PFSK-1 (cell line): ENCODE data around the gene ZNF330.

Experiments used
- FOXP2 ChIP-seq: optimal IDR thresholded peaks from 2 replicates; pipeline ENCODE3; 2011; ENCODE audit warnings: borderline replicate concordance, control low read depth, inconsistent platforms; ENCODE audit not compliant: insufficient read depth; ENCODE audit errors: extremely low read length, extremely low read depth
- POLR2AphosphoS5 ChIP-seq: IDR thresholded peaks from 2 replicates; pipeline ENCODE4 v1.6.1; 2012; ENCODE audit warnings: low read depth, mild to moderate bottlenecking, control low read depth, low read length, moderate library complexity
- SIN3A ChIP-seq: IDR thresholded peaks from 2 replicates; pipeline ENCODE4 v1.6.1; 2012; ENCODE audit warnings: mild to moderate bottlenecking, low read length, moderate library complexity, borderline replicate concordance; ENCODE audit not compliant: insufficient read depth
- TAF1 ChIP-seq: IDR thresholded peaks from 2 replicates; pipeline ENCODE4 v1.6.1; 2012; ENCODE audit warnings: low read length, control low read depth, borderline replicate concordance; ENCODE audit not compliant: insufficient read depth
- TF ChIP-seq, protein P1 (sequence below), 2 experiments: IDR thresholded peaks; 2 replicates each; pipeline versions ENCODE4 v1.6.1 to v1.8.0; 2011 to 2012; ENCODE audit warnings: low read depth in 2 of 2, low read length in 2 of 2, control low read depth in 1 of 2, inconsistent platforms in 1 of 2, mild to moderate bottlenecking in 1 of 2, moderate library complexity in 1 of 2; ENCODE audit not compliant: insufficient read depth in 1 of 2

ZNF330 gene

DNA sequence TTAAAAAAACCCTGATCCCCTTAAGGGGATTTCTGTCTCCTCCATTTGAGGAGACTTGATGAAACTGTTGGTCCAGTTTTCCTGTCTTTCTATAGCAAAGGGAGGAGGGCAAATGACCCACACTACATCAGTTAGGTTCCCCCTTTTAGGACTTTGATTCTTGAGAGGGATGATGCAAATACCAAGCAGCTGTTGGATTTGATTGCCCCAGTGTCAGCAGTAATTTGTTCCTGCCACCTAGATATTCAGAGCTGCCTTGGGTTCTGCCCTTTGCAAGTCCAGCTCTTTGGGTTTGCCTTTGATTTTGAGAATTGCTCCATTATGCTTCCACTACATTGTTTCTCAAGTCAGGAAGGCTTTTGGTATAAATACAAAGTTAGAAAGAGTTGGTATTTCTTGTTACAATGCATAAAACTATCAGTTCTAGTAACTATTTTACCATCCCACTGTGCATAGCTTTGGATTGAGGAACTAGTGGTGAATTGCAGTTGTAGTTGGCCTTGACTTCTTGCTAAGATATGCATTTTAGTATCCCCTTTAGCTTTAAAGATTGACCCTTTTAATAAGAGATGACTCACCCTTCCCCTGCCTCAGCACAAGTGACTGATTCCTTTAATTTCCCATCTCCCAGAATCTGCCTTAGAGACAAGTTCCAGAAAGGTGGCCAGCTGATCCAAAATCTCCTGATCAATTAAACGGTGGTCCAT is 24.3 kb upstream of the ZNF330 start:
- TF ChIP-seq, protein P1, sequence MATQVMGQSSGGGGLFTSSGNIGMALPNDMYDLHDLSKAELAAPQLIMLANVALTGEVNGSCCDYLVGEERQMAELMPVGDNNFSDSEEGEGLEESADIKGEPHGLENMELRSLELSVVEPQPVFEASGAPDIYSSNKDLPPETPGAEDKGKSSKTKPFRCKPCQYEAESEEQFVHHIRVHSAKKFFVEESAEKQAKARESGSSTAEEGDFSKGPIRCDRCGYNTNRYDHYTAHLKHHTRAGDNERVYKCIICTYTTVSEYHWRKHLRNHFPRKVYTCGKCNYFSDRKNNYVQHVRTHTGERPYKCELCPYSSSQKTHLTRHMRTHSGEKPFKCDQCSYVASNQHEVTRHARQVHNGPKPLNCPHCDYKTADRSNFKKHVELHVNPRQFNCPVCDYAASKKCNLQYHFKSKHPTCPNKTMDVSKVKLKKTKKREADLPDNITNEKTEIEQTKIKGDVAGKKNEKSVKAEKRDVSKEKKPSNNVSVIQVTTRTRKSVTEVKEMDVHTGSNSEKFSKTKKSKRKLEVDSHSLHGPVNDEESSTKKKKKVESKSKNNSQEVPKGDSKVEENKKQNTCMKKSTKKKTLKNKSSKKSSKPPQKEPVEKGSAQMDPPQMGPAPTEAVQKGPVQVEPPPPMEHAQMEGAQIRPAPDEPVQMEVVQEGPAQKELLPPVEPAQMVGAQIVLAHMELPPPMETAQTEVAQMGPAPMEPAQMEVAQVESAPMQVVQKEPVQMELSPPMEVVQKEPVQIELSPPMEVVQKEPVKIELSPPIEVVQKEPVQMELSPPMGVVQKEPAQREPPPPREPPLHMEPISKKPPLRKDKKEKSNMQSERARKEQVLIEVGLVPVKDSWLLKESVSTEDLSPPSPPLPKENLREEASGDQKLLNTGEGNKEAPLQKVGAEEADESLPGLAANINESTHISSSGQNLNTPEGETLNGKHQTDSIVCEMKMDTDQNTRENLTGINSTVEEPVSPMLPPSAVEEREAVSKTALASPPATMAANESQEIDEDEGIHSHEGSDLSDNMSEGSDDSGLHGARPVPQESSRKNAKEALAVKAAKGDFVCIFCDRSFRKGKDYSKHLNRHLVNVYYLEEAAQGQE (IDR thresholded peaks at IDR 0.05; ENCODE audit: insufficient read depth in 1 of 2, low read depth in 2 of 2, low read length in 2 of 2): no peak
- no peak for TF ChIP-seq POLR2AphosphoS5
- no peak for TF ChIP-seq TAF1
- no peak for TF ChIP-seq FOXP2
- no peak for TF ChIP-seq SIN3A

DNA sequence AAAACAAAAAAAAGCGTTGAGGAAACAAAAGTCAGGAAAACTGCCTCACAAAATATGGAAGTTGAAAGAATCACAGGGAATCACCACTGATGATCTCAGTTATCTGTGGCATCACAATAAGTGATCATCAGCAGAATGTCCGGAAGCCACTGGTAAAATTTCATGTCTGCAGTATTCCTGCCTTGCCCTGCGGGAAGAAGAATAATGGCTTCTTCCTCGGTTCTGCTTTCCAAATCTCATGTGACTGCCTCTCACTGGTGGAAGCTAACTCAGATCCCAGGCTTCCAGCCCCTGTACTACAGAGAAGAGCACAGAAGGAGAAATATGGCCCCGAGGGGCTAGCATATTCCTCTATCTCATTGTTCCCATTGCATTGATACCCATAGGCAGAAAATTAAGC is 12.7 kb upstream of the ZNF330 start:
- TF ChIP-seq TAF1 (no peak), FOXP2 (no peak), POLR2AphosphoS5 (no peak), SIN3A (no peak)
- TF ChIP-seq, protein P1 (IDR thresholded peaks at IDR 0.05; ENCODE audit: insufficient read depth in 1 of 2, low read depth in 2 of 2, low read length in 2 of 2): no peak

DNA sequence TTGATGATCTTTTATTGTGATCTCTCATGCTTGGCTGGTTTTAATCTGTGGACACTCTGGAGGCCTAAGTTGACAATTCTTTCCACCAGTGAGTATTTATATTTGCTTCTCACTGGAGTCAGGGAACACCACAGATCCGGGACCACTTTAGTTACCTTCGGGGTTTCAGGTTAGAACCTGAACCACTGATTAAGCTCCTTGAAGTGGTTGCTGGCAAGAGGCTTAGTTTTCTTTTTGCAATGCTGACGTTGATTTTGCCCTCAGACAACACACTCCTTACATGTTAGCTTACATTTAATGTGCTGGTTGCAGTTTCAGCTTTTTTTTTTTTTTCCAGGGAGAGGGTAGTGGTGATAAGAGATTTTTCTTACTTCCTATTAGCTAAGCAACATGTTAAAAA is 10.5 kb upstream of the ZNF330 start:
- TF ChIP-seq FOXP2 (no peak), POLR2AphosphoS5 (no peak), SIN3A (no peak), TAF1 (no peak)
- TF ChIP-seq, protein P1 (IDR thresholded peaks at IDR 0.05; ENCODE audit: insufficient read depth in 1 of 2, low read depth in 2 of 2, low read length in 2 of 2): no peak

- TF ChIP-seq FOXP2 (no peak), POLR2AphosphoS5 (no peak), TAF1 (no peak), SIN3A (no peak)
- TF ChIP-seq, protein P1 (IDR thresholded peaks at IDR 0.05; ENCODE audit: insufficient read depth in 1 of 2, low read depth in 2 of 2, low read length in 2 of 2): no peak
Observed at GRCh38 chr4:141213550-141213991, 7.1 kb upstream of the ZNF330 start.

- TF ChIP-seq, protein P1 (IDR thresholded peaks at IDR 0.05; ENCODE audit: insufficient read depth in 1 of 2, low read depth in 2 of 2, low read length in 2 of 2): no peak
- TF ChIP-seq POLR2AphosphoS5 (no peak), SIN3A (no peak), FOXP2 (no peak), TAF1 (no peak)
Observed at GRCh38 chr4:141215030-141215429, 5.7 kb upstream of the ZNF330 start.
